GM12878 (cell line): ENCODE measurements around the gene COL24A1. TPM values are rescaled to one million over a fixed set of nuclear protein-coding genes. Genes with fewer than 3 reads are reported as not detected.

ENCODE experiments used
- ATAC-seq: fragments of 200-7000 bp; cut with Tn5 transposase; 3 replicates; pipeline ENCODE4 v1.9.1; 2020; ENCODE audit warnings: mild to moderate bottlenecking, moderate library complexity
- BruUV-seq: library from RNA; stranded (reverse); fragments of 400-500 nt; replicated peaks from 2 replicates; lab custom pipeline; 2021; lab: Mats Ljungman, UMichigan
- CTCF ChIA-PET: fragments of 300-600 bp; sonication (Branson Sonifier 250); formaldehyde crosslinking; extraction: SDS; loops from one replicate; lab custom pipeline; 2021; ENCODE audit warnings: inconsistent platforms; lab: Yijun Ruan, JAX
- POLR2A ChIA-PET: fragments of 350-600 bp; formaldehyde crosslinking; extraction: SDS; loops from one replicate; lab custom pipeline; 2021; ENCODE audit warnings: inconsistent platforms; lab: Charles Lee
- RAD21 ChIA-PET: fragments of 300-600 bp; sonication (Branson Sonifier 250); formaldehyde crosslinking; loops from one replicate; lab custom pipeline; 2023; ENCODE audit warnings: antibody characterized with exemption; ENCODE audit not compliant: unreplicated experiment; lab: Charles Lee
- SMC1A ChIA-PET: fragments of 300-600 bp; sonication (Branson Sonifier 250); formaldehyde crosslinking; loops from one replicate; lab custom pipeline; 2023; ENCODE audit not compliant: unreplicated experiment, uncharacterized antibody; lab: Charles Lee
- DNase-seq: peaks from one replicate; pipeline ENCODE4 v3.0.0-alpha.2; 2011; ENCODE audit warnings: low read depth, low spot score
- FAIRE-seq: peaks from 3 replicates; lab custom pipeline; 2011; peaks lifted over from hg19 to GRCh38; lab: Jason Lieb, UNC
- H2AFZ ChIP-seq: 2 replicates; pipeline ENCODE4 v1.6.0; 2011; ENCODE audit warnings: low read depth, low read length, control low read depth; ENCODE audit not compliant: control insufficient read depth
- H3K27ac ChIP-seq: 2 replicates; pipeline ENCODE4 v1.5.1; 2011; ENCODE audit warnings: control low read depth; ENCODE audit not compliant: control insufficient read depth, insufficient read depth
- H3K27me3 ChIP-seq, 2 experiments: replicated peaks in 1 of 2; 2 replicates each; pipeline versions ENCODE4 v1.6.0 to v1.6.1; 2011; ENCODE audit warnings: low read length in 1 of 2; ENCODE audit not compliant: control insufficient read depth in 2 of 2, insufficient read depth in 2 of 2
- H3K36me3 ChIP-seq, 2 experiments: 2 replicates each; pipeline ENCODE4 v1.5.1; 2011; ENCODE audit warnings: low read length in 1 of 2; ENCODE audit not compliant: control insufficient read depth in 2 of 2, insufficient read depth in 2 of 2
- H3K4me1 ChIP-seq: 2 replicates; pipeline ENCODE4 v1.6.1; 2011; ENCODE audit warnings: mild to moderate bottlenecking, low read length, moderate library complexity, mixed read lengths; ENCODE audit not compliant: control insufficient read depth, insufficient read depth
- H3K4me2 ChIP-seq: 2 replicates; pipeline ENCODE4 v1.6.0; 2011; ENCODE audit warnings: control low read depth; ENCODE audit not compliant: control insufficient read depth, insufficient read depth
- H3K4me3 ChIP-seq: fragments of 200-600 bp; sonication (generic); 2 replicates; pipeline ENCODE4 v1.5.1; 2016
- H3K79me2 ChIP-seq: 2 replicates; pipeline ENCODE4 v1.6.0; 2011; ENCODE audit warnings: low read length; ENCODE audit not compliant: control insufficient read depth, insufficient read depth
- H3K9ac ChIP-seq: 2 replicates; pipeline ENCODE4 v1.8.0; 2011; ENCODE audit warnings: low read length, control low read depth, mixed read lengths; ENCODE audit not compliant: control insufficient read depth, insufficient read depth
- H3K9me3 ChIP-seq: replicated peaks from 3 replicates; pipeline ENCODE4 v1.5.1; 2011; ENCODE audit warnings: mild to moderate bottlenecking, low read length; ENCODE audit not compliant: control insufficient read depth, insufficient read depth
- H4K20me1 ChIP-seq: 2 replicates; pipeline ENCODE4 v1.6.0; 2011; ENCODE audit not compliant: control insufficient read depth, insufficient read depth
- ATF3 ChIP-seq: IDR thresholded peaks from 2 replicates; pipeline ENCODE4 v1.6.1; 2011; ENCODE audit warnings: low read depth, mild to moderate bottlenecking, low read length, moderate library complexity, borderline replicate concordance; ENCODE audit errors: extremely low read depth
- CREM ChIP-seq: IDR thresholded peaks from 2 replicates; pipeline ENCODE4 v1.6.1; 2014; ENCODE audit warnings: antibody characterized with exemption, low read depth
- ETV6 ChIP-seq, 2 experiments: fragments of 450-650 bp in 1 of 2; IDR thresholded peaks in 1 of 2; conservative IDR thresholded peaks in 1 of 2; 2 replicates each; pipeline ENCODE4 v1.6.1; 2014; ENCODE audit warnings: antibody characterized with exemption in 1 of 2, borderline replicate concordance in 1 of 2, low read depth in 1 of 2, mild to moderate bottlenecking in 1 of 2, moderate library complexity in 1 of 2
- EZH2 ChIP-seq: IDR thresholded peaks from 2 replicates; pipeline ENCODE4 v1.6.1; 2012; ENCODE audit warnings: low read depth, mild to moderate bottlenecking, control low read depth, inconsistent platforms, low read length, borderline replicate concordance; ENCODE audit not compliant: control insufficient read depth
- KDM1A ChIP-seq: fragments of 200-600 bp; sonication (generic); IDR thresholded peaks from 2 replicates; pipeline ENCODE4 v1.6.1; 2016; ENCODE audit warnings: borderline replicate concordance
- KLF5 ChIP-seq: fragments of 450-650 bp; IDR thresholded peaks from 2 replicates; pipeline ENCODE4 v1.6.1; 2014; ENCODE audit warnings: mild to moderate bottlenecking; ENCODE audit not compliant: partially characterized antibody
- NFXL1 ChIP-seq: fragments of 450-650 bp; IDR thresholded peaks from 2 replicates; pipeline ENCODE4 v1.6.1; 2017; ENCODE audit warnings: antibody characterized with exemption, mild to moderate bottlenecking, borderline replicate concordance
- NKRF ChIP-seq: fragments of 450-650 bp; conservative IDR thresholded peaks from 2 replicates; pipeline ENCODE4 v1.6.1; 2017; ENCODE audit warnings: mild to moderate bottlenecking, moderate library complexity
- PKNOX1 ChIP-seq: fragments of 450-650 bp; IDR thresholded peaks from 2 replicates; pipeline ENCODE4 v1.6.1; 2016; ENCODE audit warnings: mild to moderate bottlenecking
- POLR2AphosphoS2 ChIP-seq: IDR thresholded peaks from 2 replicates; pipeline ENCODE4 v1.6.1; 2011; ENCODE audit warnings: low read depth, mild to moderate bottlenecking, low read length, improper control_type of control experiment, moderate library complexity
- REST ChIP-seq: IDR thresholded peaks from 2 replicates; pipeline ENCODE4 v1.6.1; 2012; ENCODE audit warnings: mild to moderate bottlenecking, low read depth, low read length
- RFX5 ChIP-seq: IDR thresholded peaks from 2 replicates; pipeline ENCODE4 v1.6.1; 2011; ENCODE audit warnings: low read depth, low read length, improper control_type of control experiment
- SP1 ChIP-seq: IDR thresholded peaks from one replicate; pipeline ENCODE4 v1.6.1; 2011; ENCODE audit warnings: low read depth, low read length
- ZBED1 ChIP-seq: IDR thresholded peaks from 2 replicates; pipeline ENCODE4 v1.6.1; 2016; ENCODE audit warnings: borderline replicate concordance
- WGBS: methylation state at CpG from one replicate; pipeline ENCODE4 v1.1.6; 2016; ENCODE audit warnings: low lambda C conversion rate; ENCODE audit not compliant: insufficient replicate concordance, insufficient coverage; ENCODE audit errors: missing lambda C conversion rate; 5-methylcytosine and 5-hydroxymethylcytosine counted together
- in situ Hi-C: fragments of 300-500 bp; cut with MboI; formaldehyde crosslinking; loops from 9 replicates; pipeline ENCODE4 v1.14.3; 2018; ENCODE audit warnings: mixed read lengths
- intact Hi-C: fragments of 100-400 bp; cut with micrococcal nuclease; formaldehyde crosslinking; loops from one replicate; pipeline ENCODE4 v1.14.2; 2022; ENCODE audit not compliant: unreplicated experiment
- polyA plus RNA-seq, 11 experiments: library from polyadenylated mRNA; depleted of rRNA in 4 of 11; unstranded in 6 of 11; stranded (reverse) in 5 of 11; fragments of >200 nt; fragmentation: Nextera tagmentation in 4 of 11; fragmentation: Illumina TruSeq in 1 of 11; extraction: Ambion mirVana in 4 of 11; extraction: Trizol in 1 of 11; gene quantifications; 1 replicate in 1 of 11; 2 replicates in 10 of 11; pipeline versions ENCODE4 v1.2.1 to v1.2.3, GENCODE V29; 2011 to 2016; ENCODE audit warnings: inconsistent platforms in 2 of 11, missing spikeins in 2 of 11, low read depth in 1 of 11
- total RNA-seq, 4 experiments: library from RNA; depleted of rRNA in 3 of 4; stranded (reverse); fragments of >200 nt in 3 of 4; fragmentation: Illumina TruSeq in 1 of 4; extraction: Trizol in 1 of 4; gene quantifications; 2 replicates each; pipeline versions ENCODE4 v1.2.1 to v1.2.3, GENCODE V29; 2013 to 2021

Gene COL24A1
- total and polyA plus RNA-seq, 10 of the 15 experiments (the other 5 are each of a cell fraction or from before 2014, with no cell fraction given) = 0.19 to 4.1 (median 2.0) TPM

- ChIA-PET CTCF (no interaction called here), SMC1A (no interaction called here)
- BruUV-seq = no TSS peak
Measured at GRCh38 chr1:86159800-86160199, 3.2 kb upstream of the COL24A1 start.

More at GRCh38 chr1:86159800-86160199, 3.2 kb upstream of the COL24A1 start:
- Histone ChIP-seq H3K79me2 (no peaks in the 10 kb centered on the region), H3K4me3 (no peak overlapping the region), H3K27ac (no peak overlapping the region), H3K9ac (no peak overlapping the region), H3K4me1 (no peaks in the 10 kb centered on the region), H3K36me3 (no peaks in the 10 kb centered on the region), H3K9me3 (no peaks in the 10 kb centered on the region; the same call in 2 of the 3 replicates), H2AFZ (no peak overlapping the region), H4K20me1 (no peaks in the 10 kb centered on the region), H3K27me3 (peaks cover 7 to 29% of the 10 kb centered on the region in 2 experiments), H3K4me2 (no peak overlapping the region)
- in situ Hi-C loops = no loop called here
- no peak for FAIRE-seq
- ChIA-PET RAD21 (no interaction called here), POLR2A (no interaction called here)
- TF ChIP-seq REST (no peak), ZBED1 (no peak), KLF5 (no peak), ETV6 (conservative IDR thresholded peaks at IDR 0.05 in 1 of 2, IDR thresholded peaks at IDR 0.05 in 1 of 2; ENCODE audit: borderline replicate concordance in 1 of 2, low read depth in 1 of 2) (no peak), CREM (no peak), NFXL1 (no peak), ATF3 (no peak), POLR2AphosphoS2 (no peak), PKNOX1 (no peak), KDM1A (no peak), NKRF (no peak), RFX5 (no peak), EZH2 (no peak), SP1 (no peak)
- 52% methylated on average over 3 of the region's 3 CpGs for WGBS
- no peak for ATAC-seq
- no peak for DNase-seq
- intact Hi-C loops = no loop called here
